C4-2B (cell line): Measurements from ENCODE around the gene SWAP70.

ENCODE experiments used
- ZFX ChIP-seq: fragments of 450-650 bp; IDR thresholded peaks from 2 replicates; pipeline ENCODE4 v1.6.1; 2017
- TF ChIP-seq, protein P1 (sequence below): fragments of 450-650 bp; conservative IDR thresholded peaks from 2 replicates; pipeline ENCODE4 v1.5.1; 2017; ENCODE audit warnings: mild to moderate bottlenecking

DNA sequence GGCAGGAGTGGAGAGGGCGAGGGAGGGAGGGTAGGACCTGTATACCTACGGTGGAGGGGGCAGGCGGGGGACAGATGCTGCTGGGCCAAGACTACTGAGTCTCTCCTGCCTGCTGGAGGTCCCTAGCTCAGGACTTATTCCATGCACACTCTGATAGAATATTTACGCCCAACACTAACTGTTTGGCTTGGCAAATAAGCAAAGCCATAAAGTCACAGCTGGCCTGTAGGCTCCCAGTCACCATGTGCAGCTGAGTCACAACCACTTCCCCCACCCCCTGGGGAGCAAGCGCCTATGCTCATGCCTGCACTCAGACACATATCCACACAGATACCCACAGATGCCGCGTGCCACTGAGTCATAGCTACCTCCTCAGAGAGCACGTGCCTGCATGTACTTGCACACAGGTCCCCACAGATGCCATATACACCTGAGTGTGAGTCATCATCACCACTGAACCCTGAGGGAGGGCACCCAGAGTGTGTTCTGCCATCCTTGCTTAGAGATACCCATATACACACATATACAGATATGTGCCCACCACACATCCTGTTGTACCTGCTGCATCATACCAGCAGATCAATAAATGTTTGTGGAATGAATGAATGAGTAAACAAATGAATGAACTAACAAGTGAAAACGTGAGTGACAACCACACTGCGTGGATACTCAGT lies 95.8 kb downstream of the SWAP70 start:
- TF ChIP-seq, protein P1, sequence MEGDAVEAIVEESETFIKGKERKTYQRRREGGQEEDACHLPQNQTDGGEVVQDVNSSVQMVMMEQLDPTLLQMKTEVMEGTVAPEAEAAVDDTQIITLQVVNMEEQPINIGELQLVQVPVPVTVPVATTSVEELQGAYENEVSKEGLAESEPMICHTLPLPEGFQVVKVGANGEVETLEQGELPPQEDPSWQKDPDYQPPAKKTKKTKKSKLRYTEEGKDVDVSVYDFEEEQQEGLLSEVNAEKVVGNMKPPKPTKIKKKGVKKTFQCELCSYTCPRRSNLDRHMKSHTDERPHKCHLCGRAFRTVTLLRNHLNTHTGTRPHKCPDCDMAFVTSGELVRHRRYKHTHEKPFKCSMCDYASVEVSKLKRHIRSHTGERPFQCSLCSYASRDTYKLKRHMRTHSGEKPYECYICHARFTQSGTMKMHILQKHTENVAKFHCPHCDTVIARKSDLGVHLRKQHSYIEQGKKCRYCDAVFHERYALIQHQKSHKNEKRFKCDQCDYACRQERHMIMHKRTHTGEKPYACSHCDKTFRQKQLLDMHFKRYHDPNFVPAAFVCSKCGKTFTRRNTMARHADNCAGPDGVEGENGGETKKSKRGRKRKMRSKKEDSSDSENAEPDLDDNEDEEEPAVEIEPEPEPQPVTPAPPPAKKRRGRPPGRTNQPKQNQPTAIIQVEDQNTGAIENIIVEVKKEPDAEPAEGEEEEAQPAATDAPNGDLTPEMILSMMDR = no peak
- no peak for TF ChIP-seq ZFX
